Stimulated activated naive CD8-positive, alpha-beta T cell treated with anti-CD3 and anti-CD28 coated beads, Interleukin-15, Interleukin-2, amounts not matched to agents 100 U/mL and 50 U/mL, for 24 hours (primary cell): ENCODE results near the gene CAPN5.
"Not testable (repeated sequence)": the region's sequence is repeated elsewhere in the genome, so short reads cannot be mapped to it uniquely, and the experiment has no call there.

Source experiments
- ATAC-seq: fragments of 150-1000 bp; cut with Tn5 transposase; one replicate; pipeline ENCODE4 v1.10.0; 2021
- DNase-seq: peaks from one replicate; pipeline ENCODE4 v3.0.0; 2021

CAPN5 gene

GRCh38 chr11:77083566-77084245 lies 16.9 kb downstream of the CAPN5 start:
- DNase-seq (no peak), ATAC-seq (no peak)

- ATAC-seq (no peak), DNase-seq (no peak)
These were observed 17.9 kb downstream of the CAPN5 start for GRCh38 chr11:77084581-77085191.

GRCh38 chr11:77085652-77086051 lies 18.9 kb downstream of the CAPN5 start:
- no peak for ATAC-seq
- DNase-seq = no peak

GRCh38 chr11:77086521-77087472 lies 20.0 kb downstream of the CAPN5 start:
- DNase-seq (no peak), ATAC-seq (no peak)

GRCh38 chr11:77087723-77088225 lies 21.0 kb downstream of the CAPN5 start:
- DNase-seq (no peak), ATAC-seq (no peak)

- DNase-seq = no peak
These were observed 21.6 kb downstream of the CAPN5 start for GRCh38 chr11:77088236-77089003.

GRCh38 chr11:77089004-77089545 lies 22.3 kb downstream of the CAPN5 start:
- DNase-seq = no peak
- no peak for ATAC-seq

More at GRCh38 chr11:77088236-77089003, 21.6 kb downstream of the CAPN5 start:
- ATAC-seq = no peak

- ATAC-seq (no peak), DNase-seq (no peak)
These were observed 23.2 kb downstream of the CAPN5 start for GRCh38 chr11:77090046-77090372.

GRCh38 chr11:77090373-77091111 lies 23.8 kb downstream of the CAPN5 start:
- no peak for DNase-seq
- ATAC-seq = no peak

GRCh38 chr11:77091146-77091940 lies 24.6 kb downstream of the CAPN5 start:
- ATAC-seq (peak; percentile 85), DNase-seq (peak; percentile 82)

GRCh38 chr11:77092382-77092781 lies 25.6 kb downstream of the CAPN5 start:
- DNase-seq (no peak), ATAC-seq (no peak)

- no peak for ATAC-seq
- DNase-seq = no peak
These were observed 26.5 kb downstream of the CAPN5 start for GRCh38 chr11:77093056-77093891.

- ATAC-seq (no peak), DNase-seq (no peak)
These were observed 27.4 kb downstream of the CAPN5 start for GRCh38 chr11:77093987-77094840.

GRCh38 chr11:77094841-77095365 lies 28.1 kb downstream of the CAPN5 start:
- ATAC-seq (no peak), DNase-seq (no peak)

- ATAC-seq (no peak), DNase-seq (no peak)
These were observed 29.1 kb downstream of the CAPN5 start for GRCh38 chr11:77095551-77096490.

- no peak for ATAC-seq
These were observed 29.8 kb downstream of the CAPN5 start for GRCh38 chr11:77096591-77097019.

GRCh38 chr11:77097180-77097579 lies 30.4 kb downstream of the CAPN5 start:
- not testable (repeated sequence) for ATAC-seq, DNase-seq

More at GRCh38 chr11:77096591-77097019, 29.8 kb downstream of the CAPN5 start:
- no peak for DNase-seq
